Fibroblast of skin of left biceps (primary cell): ENCODE data around the gene WNT8A.

Experiments used
- DNase-seq, 2 experiments: peaks; one replicate each; pipeline ENCODE4 v3.0.0-alpha.2; 2013; ENCODE audit warnings: low read depth in 2 of 2

WNT8A gene

GRCh38 chr5:138082033-138082432 lies 1.8 kb upstream of the WNT8A start:
- DNase-seq = no peak

DNA sequence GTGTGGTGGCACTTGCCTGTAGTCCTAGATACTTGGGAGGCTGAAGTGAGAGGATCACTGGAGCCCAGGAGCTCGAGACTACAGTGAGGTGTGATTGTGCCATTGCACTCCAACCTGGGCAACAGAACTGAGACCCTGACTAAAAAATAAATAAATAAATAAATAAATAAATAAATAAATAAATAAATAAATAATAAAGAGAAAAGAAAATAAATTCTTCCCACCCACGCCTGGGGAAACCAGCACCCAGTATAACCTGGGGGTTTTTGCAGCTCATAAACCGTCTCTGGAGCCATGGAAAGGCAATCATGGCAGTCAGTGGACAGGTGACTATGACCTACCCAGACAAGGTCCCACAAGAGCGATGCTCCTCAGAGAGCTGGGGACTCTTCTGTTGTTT lies 7.9 kb downstream of the WNT8A start:
- no peak for DNase-seq

DNA sequence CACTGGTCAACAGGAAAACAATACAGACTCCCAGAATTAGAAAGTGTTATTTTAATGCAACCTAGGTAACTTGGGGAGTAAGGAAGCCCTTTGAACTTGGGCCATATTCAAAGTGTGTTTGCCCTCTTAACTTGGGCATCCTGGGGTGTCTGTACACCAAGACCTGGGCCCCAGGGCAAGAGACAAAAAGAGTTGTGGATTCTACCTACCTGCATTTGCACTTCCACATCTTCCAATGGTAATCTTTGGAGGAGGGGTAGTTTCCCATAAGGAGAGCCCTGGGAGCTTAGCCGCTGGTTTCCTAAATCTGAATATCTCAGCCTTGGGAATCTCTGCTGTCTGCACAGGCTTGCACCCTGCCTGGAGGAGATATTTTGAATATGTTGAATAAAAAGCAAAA lies 8.5 kb downstream of the WNT8A start:
- no peak for DNase-seq

- DNase-seq = no peak
Measured at GRCh38 chr5:138093036-138093435, 9.2 kb downstream of the WNT8A start.

DNA sequence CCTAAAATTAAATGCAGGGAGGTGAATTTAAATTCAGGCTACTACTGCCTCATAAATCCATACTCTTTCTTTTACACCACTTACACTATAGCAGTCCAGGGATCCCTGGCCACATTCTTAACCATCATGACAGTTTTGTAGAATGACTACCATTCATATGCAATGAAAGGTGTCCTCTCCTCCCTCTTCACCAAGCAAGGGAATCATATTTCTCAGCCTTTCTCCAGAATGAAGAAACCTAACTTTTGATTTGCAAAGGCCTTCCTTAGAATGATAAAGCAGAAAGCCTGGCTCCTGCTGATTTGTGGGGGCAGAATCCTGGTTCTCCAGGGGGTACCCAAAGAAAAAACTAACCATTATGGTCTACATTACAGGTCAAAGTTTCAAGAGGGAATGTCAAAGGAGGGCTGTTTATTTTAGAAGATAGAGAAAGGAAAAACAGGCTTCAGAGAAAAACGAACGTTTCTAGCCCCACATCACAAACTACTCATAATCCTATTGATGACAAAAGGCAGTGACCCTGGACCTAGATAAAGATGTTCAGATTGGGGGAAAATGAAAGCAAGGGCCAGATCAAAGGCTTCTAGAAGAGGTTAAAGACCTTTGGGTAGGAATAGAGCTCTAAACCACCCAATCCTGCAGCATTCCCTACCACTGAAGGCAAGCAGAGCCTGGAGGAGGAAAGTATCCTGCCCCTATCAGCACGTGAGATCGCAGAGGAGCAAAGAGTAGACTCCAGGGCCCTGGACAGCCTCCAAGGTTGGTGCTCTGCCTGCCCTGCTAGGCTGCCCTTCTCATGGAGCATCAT lies 11.5 kb downstream of the WNT8A start:
- DNase-seq = no peak

- no peak for DNase-seq
Measured at GRCh38 chr5:138096363-138096762, 12.5 kb downstream of the WNT8A start.

- DNase-seq = no peak
Measured at GRCh38 chr5:138096997-138097828, 13.4 kb downstream of the WNT8A start.

DNA sequence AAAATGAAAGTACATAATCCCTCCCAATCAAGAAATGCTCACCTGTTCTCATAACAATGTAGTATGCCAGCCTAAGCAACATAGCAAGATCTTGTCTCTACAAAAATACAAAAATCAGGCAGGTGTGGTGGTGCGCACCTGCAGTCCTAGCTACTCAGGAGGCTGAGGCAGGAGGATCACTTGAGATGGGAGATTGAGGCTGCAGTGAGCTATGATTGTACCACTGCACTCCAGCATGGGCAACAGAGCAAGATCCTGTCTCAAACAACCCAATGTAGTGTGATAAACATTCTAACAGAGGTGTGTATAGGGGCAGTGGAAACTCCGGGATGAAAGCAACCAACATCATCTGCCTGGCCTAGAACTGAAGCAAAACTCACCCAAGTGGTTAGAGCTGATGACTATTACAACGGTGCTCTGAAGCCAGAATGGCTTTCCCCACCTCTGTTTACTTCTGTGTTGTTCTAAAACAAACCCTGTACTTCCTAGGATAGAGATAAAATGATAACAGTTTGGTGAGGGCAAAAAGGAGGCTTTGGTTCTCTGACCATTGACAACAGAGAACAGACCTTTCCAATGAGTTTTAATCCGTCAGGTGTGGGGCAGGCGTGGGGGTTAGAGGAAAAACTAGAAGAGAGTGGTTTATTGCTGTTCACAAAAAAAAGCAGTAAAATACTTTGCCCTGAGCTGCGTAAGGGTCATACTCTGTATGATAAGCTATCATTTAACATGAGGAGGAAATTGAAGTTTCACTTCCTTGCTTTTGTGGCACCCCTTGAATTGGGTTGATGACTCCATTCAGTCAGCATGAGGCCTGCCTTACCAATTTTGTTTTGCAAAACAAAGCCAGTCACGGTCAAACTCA lies 18.9 kb downstream of the WNT8A start:
- DNase-seq = no peak

DNA sequence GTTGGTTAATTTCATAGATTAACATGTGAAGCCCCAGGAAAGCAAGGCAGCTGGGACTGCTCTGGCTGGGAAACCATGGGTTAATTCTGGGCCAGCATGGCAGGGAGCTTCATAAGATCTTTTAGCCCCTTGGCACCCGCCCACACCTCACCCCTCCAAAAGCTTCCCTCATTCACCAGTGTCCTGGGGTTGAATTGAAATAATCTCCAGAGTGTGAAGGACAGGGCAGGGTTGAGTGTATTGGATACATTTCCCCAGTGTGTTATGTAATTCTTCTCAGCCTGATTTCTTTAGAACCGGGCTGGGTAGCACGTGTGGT lies 19.4 kb downstream of the WNT8A start:
- DNase-seq = no peak

DNA sequence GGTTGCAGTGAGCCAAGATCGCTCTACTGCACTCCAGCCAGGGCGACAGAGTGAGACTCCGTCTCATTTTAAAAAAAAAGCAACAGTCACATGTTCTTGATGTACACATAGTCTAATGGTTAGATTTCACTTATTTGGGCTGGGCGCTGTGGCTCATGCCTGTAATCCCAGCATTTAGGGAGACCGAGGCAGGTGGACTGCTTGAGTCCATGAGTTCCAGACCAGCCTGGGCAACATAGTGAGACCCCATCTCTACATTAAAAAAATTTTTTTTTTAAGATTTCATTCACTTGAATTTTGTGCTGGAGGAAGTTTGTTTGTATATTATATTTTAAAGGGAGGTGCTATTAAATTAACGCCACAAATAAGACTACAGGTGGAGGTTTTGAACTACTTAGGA lies 21.9 kb downstream of the WNT8A start:
- no peak for DNase-seq

- DNase-seq = no peak
Measured at GRCh38 chr5:138107213-138107612, 23.4 kb downstream of the WNT8A start.

- DNase-seq = no peak
Measured at GRCh38 chr5:138109463-138110265, 25.8 kb downstream of the WNT8A start.

GRCh38 chr5:138110266-138110963 lies 26.6 kb downstream of the WNT8A start:
- DNase-seq = no peak

GRCh38 chr5:138111181-138111580 lies 27.3 kb downstream of the WNT8A start:
- no peak for DNase-seq

- no peak for DNase-seq
Measured at GRCh38 chr5:138111937-138112336, 28.1 kb downstream of the WNT8A start.

DNA sequence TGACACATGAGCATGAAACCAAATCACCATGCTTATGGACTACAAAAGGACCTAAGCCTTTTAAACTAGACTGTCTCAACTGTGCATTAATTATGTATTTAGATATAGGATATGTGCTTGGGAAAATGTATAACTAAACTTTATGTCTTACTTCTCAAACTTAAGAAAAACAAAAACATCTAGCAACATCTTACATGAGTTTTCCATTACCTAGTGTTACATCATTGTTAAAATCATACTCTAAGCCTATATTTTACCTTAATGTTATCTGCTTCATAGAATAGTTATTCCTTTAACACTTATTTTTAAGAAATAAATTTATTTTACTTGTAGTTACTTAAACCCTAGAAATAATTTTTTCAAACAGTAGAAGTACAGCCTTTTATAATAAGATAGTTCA lies 31.4 kb downstream of the WNT8A start:
- DNase-seq = no peak

DNA sequence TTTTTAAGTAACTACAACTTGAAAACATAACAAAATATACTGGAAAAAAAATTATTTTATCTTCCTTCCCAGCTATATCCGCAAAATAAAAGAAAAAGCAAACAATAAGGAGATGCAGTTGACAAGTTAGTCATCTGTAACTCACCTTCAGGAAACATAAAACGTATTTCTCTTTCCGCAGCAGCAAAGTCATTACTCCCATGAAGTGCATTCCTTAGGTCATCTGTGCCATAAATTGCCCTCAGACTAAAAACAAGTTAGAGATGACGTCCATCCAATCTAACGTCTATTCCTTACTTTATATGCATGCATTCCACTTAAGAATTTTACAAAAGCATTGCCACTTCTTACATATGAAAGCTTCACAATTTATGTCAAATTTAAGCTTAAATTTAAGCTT lies 44.5 kb downstream of the WNT8A start:
- no peak for DNase-seq

DNA sequence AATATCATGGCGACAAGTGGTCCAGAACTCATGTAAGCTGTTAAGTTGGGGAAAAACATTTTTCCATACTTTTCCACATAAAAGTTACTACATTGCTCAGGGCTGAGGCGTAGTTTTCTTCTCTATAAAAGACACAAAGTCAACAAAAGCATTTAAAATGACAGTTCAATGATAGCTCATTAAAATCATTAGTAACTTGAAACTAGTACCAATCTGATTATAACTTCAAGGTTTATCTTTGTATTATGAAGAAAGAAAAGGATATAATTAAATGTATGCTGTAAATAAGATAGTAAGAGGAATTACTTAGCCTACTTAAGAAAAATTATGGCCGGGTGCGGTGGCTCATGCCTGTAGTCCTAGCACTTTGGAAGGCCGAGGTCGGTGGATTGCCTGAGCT lies 45.5 kb downstream of the WNT8A start:
- no peak for DNase-seq

GRCh38 chr5:138132543-138132942 lies 48.7 kb downstream of the WNT8A start:
- no peak for DNase-seq

DNA sequence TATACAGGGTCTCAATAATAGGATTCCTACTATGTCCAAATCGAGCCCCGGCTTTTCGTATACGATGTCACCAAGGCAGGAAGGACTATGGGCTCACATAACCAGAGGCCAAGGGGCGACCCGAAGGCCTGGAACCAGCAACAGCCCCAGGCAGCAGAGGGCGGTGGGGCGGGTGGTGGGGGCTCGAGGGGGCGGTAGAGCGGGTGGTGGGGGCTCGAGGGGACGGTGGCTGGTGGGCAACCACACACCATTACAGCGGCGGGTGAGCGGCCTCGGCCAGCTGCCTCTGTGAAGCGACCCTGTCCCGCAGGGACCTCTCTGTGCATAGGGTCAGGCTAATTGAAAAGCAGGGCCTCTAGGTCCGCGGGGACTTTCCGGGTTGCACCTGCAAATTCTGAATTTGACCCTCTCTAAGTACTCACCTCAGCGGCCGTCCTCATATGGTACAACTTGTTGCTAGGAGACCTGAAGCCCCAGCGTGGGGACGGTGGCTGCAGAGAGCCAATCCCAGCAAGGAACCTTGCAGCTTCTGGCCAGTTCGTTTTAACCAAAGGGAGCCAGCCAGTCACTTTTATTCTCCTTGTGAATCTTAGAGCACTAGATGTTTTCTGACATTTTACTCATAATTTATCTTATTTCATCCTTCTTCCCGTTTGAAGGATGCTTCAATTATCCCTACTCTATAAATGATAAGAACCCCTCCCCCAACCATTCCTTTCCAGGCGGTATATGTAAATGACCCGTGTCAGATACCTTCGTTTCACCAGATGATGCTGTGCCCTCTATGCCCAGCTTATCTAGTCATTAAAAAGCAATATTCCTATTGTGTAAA lies 55.3 kb downstream of the WNT8A start, which contains the start of gene NME5:
Gene NME5 (minus strand): TSS at position 480 of the 832 bp plus-strand sequence. CDS start 648 bp downstream, outside the sequence.
- DNase-seq = no peak
